Neural cell (in vitro differentiated cells): ENCODE results near the gene CD164. TPM values are rescaled to one million over a fixed set of nuclear protein-coding genes. Genes with fewer than 3 reads are reported as not detected.

Source experiments
- H2AFZ ChIP-seq: fragments of 200-600, 300-800 bp; sonication (generic), shearing (Covaris generic); 2 replicates; pipeline ENCODE4 v1.6.0; 2014; ENCODE audit warnings: low read depth, mild to moderate bottlenecking, antibody characterized with exemption, low read length, moderate library complexity
- H3F3A ChIP-seq: fragments of 200-600 bp; shearing (Covaris generic); 2 replicates; pipeline ENCODE4 v1.6.1; 2016; ENCODE audit warnings: mild to moderate bottlenecking, moderate library complexity, mixed read lengths, antibody characterized with exemption, low read length; ENCODE audit not compliant: insufficient read depth, poor library complexity, severe bottlenecking
- H3K27ac ChIP-seq: fragments of 200-600, 300-800 bp; sonication (generic), shearing (Covaris generic); 2 replicates; pipeline ENCODE4 v1.5.1; 2014; ENCODE audit warnings: mild to moderate bottlenecking, low read length, moderate library complexity
- H3K27me3 ChIP-seq: fragments of 300-800, 200-600 bp; sonication (generic), shearing (Covaris generic); 2 replicates; pipeline ENCODE4 v1.6.0; 2014; ENCODE audit warnings: mild to moderate bottlenecking, low read depth, low read length, moderate library complexity; ENCODE audit not compliant: insufficient read depth
- H3K36me3 ChIP-seq: fragments of 300-800, 200-600 bp; sonication (generic), shearing (Covaris generic); 2 replicates; pipeline ENCODE4 v1.5.1; 2014; ENCODE audit warnings: mild to moderate bottlenecking, antibody characterized with exemption, low read length, moderate library complexity; ENCODE audit not compliant: insufficient read depth
- H3K4me2 ChIP-seq: fragments of 300-800, 200-600 bp; sonication (generic), shearing (Covaris generic); 2 replicates; pipeline ENCODE4 v1.6.0; 2014; ENCODE audit warnings: mild to moderate bottlenecking, low read length
- H3K4me3 ChIP-seq: fragments of 300-800, 200-600 bp; sonication (generic), shearing (Covaris generic); 2 replicates; pipeline ENCODE4 v1.5.1; 2014; ENCODE audit warnings: mild to moderate bottlenecking, low read length, moderate library complexity
- H3K79me2 ChIP-seq: fragments of 200-600 bp; shearing (Covaris generic); replicated peaks from 2 replicates; pipeline ENCODE4 v1.6.0; 2014; ENCODE audit warnings: mild to moderate bottlenecking, low read length, moderate library complexity; ENCODE audit not compliant: insufficient read depth
- H3K9ac ChIP-seq: fragments of 300-800, 200-600 bp; sonication (generic), shearing (Covaris generic); 2 replicates; pipeline ENCODE4 v1.6.1; 2016; ENCODE audit warnings: mild to moderate bottlenecking, low read length, mixed read lengths
- H3K9me2 ChIP-seq: fragments of 200-600 bp; shearing (Covaris generic); 2 replicates; pipeline ENCODE4 v1.6.1; 2016; ENCODE audit warnings: mild to moderate bottlenecking, low read length, mixed read lengths; ENCODE audit not compliant: insufficient read depth
- H3K9me3 ChIP-seq: fragments of 200-600, 300-800 bp; sonication (generic), shearing (Covaris generic); 2 replicates; pipeline ENCODE4 v1.6.1; 2016; ENCODE audit warnings: mild to moderate bottlenecking, mixed run types, low read length, moderate library complexity, mixed read lengths
- H4K20me1 ChIP-seq: fragments of 200-600 bp; shearing (Covaris generic); 2 replicates; pipeline ENCODE4 v1.6.1; 2016; ENCODE audit warnings: mild to moderate bottlenecking, mixed run types; ENCODE audit not compliant: insufficient read depth
- CTCF ChIP-seq: fragments of 450-650 bp; IDR thresholded peaks from 2 replicates; pipeline ENCODE4 v1.5.1; 2014; ENCODE audit warnings: antibody characterized with exemption, mild to moderate bottlenecking, moderate library complexity; ENCODE audit not compliant: poor library complexity, severe bottlenecking
- EP300 ChIP-seq: fragments of 450-650 bp; conservative IDR thresholded peaks from 2 replicates; pipeline ENCODE4 v1.6.1; 2014; ENCODE audit warnings: antibody characterized with exemption, mild to moderate bottlenecking, moderate library complexity; ENCODE audit not compliant: poor library complexity, severe bottlenecking
- EZH2 ChIP-seq: fragments of 200-600, 300-800 bp; shearing (Covaris generic), sonication (generic); IDR thresholded peaks from 2 replicates; pipeline ENCODE4 v1.6.1; 2014; ENCODE audit warnings: antibody characterized with exemption, low read length, borderline replicate concordance, mild to moderate bottlenecking; ENCODE audit not compliant: insufficient read depth, poor library complexity, severe bottlenecking
- POLR2AphosphoS5 ChIP-seq: IDR thresholded peaks from 2 replicates; pipeline ENCODE4 v1.6.1; 2012
- RAD21 ChIP-seq: fragments of 450-650 bp; conservative IDR thresholded peaks from 2 replicates; pipeline ENCODE4 v1.6.1; 2014; ENCODE audit warnings: antibody characterized with exemption, mild to moderate bottlenecking, moderate library complexity
- REST ChIP-seq: IDR thresholded peaks from 2 replicates; pipeline ENCODE4 v1.6.1; 2012; ENCODE audit warnings: borderline replicate concordance
- SMC3 ChIP-seq: fragments of 450-650 bp; conservative IDR thresholded peaks from 2 replicates; pipeline ENCODE4 v1.6.1; 2014; ENCODE audit warnings: antibody characterized with exemption, mild to moderate bottlenecking, moderate library complexity; ENCODE audit not compliant: poor library complexity
- polyA plus RNA-seq: library from polyadenylated mRNA; depleted of rRNA; stranded (reverse); fragments of >200 nt; gene quantifications from 2 replicates; pipeline ENCODE4 v1.2.3, GENCODE V29; 2014

CD164 gene
- polyA plus RNA-seq, 1 donor from 2014 or later, result 42.6 TPM

- TF ChIP-seq POLR2AphosphoS5 (no peak), CTCF (no peak), REST (no peak)
- Histone ChIP-seq H3K9ac (no peak overlapping the region), H3F3A (no peaks in the 10 kb centered on the region)
Observed at GRCh38 chr6:109344226-109344625, 38.0 kb downstream of the CD164 start.

GRCh38 chr6:109343518-109343917 is 38.7 kb downstream of the CD164 start:
- Histone ChIP-seq H3K27ac (no peak overlapping the region), H3K27me3 (no peaks in the 10 kb centered on the region), H3K9ac (no peak overlapping the region)

More at GRCh38 chr6:109344226-109344625, 38.0 kb downstream of the CD164 start:
- no peak overlapping the region for H3K27ac ChIP-seq
- H3K27me3 ChIP-seq, result no peaks in the 10 kb centered on the region
- H3K9me2 ChIP-seq, result no peaks in the 10 kb centered on the region
- H3K4me3 ChIP-seq, result no peak overlapping the region
- H3K36me3 ChIP-seq, result no peaks in the 10 kb centered on the region
- H3K79me2 ChIP-seq, result no peaks in the 10 kb centered on the region
- H2AFZ ChIP-seq, result no peak overlapping the region
- H3K9me3 ChIP-seq, result no peaks in the 10 kb centered on the region
- H3K4me2 ChIP-seq, result no peak overlapping the region
- no peaks in the 10 kb centered on the region for H4K20me1 ChIP-seq

More at GRCh38 chr6:109343518-109343917, 38.7 kb downstream of the CD164 start:
- Histone ChIP-seq H3F3A (no peaks in the 10 kb centered on the region), H3K9me2 (no peaks in the 10 kb centered on the region), H2AFZ (no peak overlapping the region), H4K20me1 (no peaks in the 10 kb centered on the region), H3K79me2 (no peaks in the 10 kb centered on the region), H3K9me3 (no peaks in the 10 kb centered on the region), H3K4me3 (no peak overlapping the region), H3K4me2 (no peak overlapping the region), H3K36me3 (no peaks in the 10 kb centered on the region)
- TF ChIP-seq EP300 (no peak), SMC3 (no peak), EZH2 (no peak), RAD21 (no peak), REST (no peak)
